Activated T-cell treated with anti-CD3 and anti-CD28 coated beads, Interleukin-2, amount 50 U/mL, for 4 hours (primary cell): Measurements from ENCODE around the gene TTC8. TPM values are rescaled to one million over a fixed set of nuclear protein-coding genes. Genes with fewer than 3 reads are reported as not detected.
"Not testable (repeated sequence)": the region's sequence is repeated elsewhere in the genome, so short reads cannot be mapped to it uniquely, and the experiment has no call there.

Source experiments
- ATAC-seq, 2 donors: fragments of 200-7000 bp; cut with Tn5 transposase; one replicate each; pipeline ENCODE4 v1.10.0; 2021
- DNase-seq: peaks from one replicate; pipeline ENCODE4 v3.0.0-alpha.2; 2020
- H3K27me3 Mint-ChIP-seq: one replicate; pipeline ENCODE4 v1.8.0; 2021; ENCODE audit warnings: low read depth, mixed read lengths
- H3K36me3 Mint-ChIP-seq: one replicate; pipeline ENCODE4 v1.8.0; 2022; ENCODE audit warnings: mixed read lengths; ENCODE audit not compliant: insufficient read depth
- H3K4me1 Mint-ChIP-seq: one replicate; pipeline ENCODE4 v1.8.0; 2021; ENCODE audit warnings: low read depth, mixed read lengths
- H3K4me3 Mint-ChIP-seq: one replicate; pipeline ENCODE4 v1.8.0; 2021; ENCODE audit warnings: mild to moderate bottlenecking, moderate library complexity, mixed read lengths
- H3K9me3 Mint-ChIP-seq: one replicate; pipeline ENCODE4 v1.8.0; 2021; ENCODE audit warnings: mixed read lengths
- total RNA-seq, 3 donors: library from RNA; stranded (reverse); gene quantifications; one replicate each; pipeline ENCODE4 v1.2.1, GENCODE V29; 2021

The TTC8 gene
- 1 to 10 TPM; 3.8 to 5.2 (median 4.0) TPM for total RNA-seq

DNA sequence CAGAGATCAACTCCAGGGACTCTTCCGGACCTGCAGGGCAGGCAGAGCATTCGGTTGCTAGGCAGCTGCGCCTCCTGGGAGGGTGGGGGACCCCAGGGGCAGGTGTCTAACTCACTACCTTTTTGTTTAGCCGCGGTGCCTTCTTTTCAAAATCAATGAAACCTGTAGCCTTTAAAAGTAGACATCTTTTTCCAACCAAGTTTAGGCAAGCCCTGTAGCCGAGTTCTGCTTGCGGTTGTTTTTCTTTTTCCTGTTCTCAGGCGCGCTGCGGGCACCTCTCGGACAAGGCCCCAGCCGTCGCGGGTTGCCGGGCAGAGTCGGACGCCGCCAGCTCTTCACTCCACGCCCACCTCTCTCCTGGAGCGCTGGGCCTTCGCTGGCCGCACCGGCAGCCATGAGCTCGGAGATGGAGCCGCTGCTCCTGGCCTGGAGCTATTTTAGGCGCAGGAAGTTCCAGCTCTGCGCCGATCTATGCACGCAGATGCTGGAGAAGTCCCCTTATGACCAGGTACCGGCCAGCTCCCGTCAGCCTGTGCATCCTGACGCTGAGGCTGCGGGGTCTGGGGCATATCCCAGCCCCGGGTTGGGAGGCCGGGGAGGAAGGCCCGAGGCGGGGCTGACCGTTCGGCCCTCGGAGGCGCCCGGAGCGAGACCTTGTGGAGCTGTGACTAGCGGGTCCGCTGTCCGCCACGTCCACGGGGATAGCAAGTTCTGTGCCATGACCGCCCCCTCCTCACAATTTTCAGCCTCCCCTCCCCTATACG lies at the start of gene TTC8:
TTC8 (plus strand) TSS at position 338 of the 764 bp plus-strand sequence; CDS start at position 395, 57 bp downstream.
- DNase-seq, result peak; percentile 72
- H3K36me3 Mint-ChIP-seq, result no peaks in the 10 kb centered on the region
- no peaks in the 10 kb centered on the region for H3K9me3 Mint-ChIP-seq
- peaks cover 10% of the 10 kb centered on the region for H3K4me1 Mint-ChIP-seq
- H3K27me3 Mint-ChIP-seq, result peaks cover under 1% of the 10 kb centered on the region
- peak; percentile 97 to 98 for ATAC-seq
- H3K4me3 Mint-ChIP-seq, result peak within 1 kb of the TSS; percentile 84

DNA sequence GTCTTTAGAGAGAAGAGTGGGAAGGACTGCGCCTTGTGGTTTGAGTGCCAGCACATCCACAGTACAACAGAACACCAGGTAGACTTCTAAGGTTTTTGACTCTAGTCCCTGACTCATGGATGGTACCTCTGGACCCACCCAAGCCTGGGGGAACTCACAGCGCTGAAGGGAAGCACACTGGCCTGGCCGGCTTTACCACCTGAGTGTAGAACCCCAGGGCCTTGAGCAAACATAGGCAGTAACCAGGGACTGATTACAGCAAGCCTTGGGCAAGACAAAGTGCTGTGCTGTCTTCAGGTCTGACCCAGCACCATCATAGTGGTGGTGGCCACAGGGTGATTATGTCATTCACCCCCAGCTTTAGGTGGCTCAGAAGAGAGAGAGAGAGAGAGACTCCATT lies 48.9 kb upstream of the TTC8 start:
- ATAC-seq, result no peak
- no peak overlapping the region for H3K4me3 Mint-ChIP-seq
- no peak for DNase-seq
- peaks cover 8% of the 10 kb centered on the region for H3K36me3 Mint-ChIP-seq
- H3K9me3 Mint-ChIP-seq, result no peaks in the 10 kb centered on the region
- no peaks in the 10 kb centered on the region for H3K4me1 Mint-ChIP-seq
- H3K27me3 Mint-ChIP-seq, result no peaks in the 10 kb centered on the region

DNA sequence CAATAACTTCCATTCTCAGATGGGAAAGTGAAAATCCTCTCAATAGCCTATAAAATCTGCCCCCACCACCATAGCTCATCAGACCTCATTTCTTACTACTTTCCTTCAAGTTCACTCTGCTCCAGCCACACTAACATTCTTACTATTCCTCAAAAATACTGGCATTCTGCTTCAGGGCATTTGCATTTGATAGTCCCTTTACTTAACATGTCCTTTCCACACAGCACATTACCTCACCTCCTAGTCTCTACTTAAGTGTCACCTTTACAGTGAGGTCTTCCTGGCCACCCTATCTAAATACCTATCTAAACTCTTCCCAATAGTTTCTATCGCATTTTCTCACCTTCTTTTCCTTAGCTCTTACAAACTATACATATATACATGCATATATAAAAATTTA lies 38.5 kb upstream of the TTC8 start:
- DNase-seq (no peak), ATAC-seq (no peak)
- H3K4me3 Mint-ChIP-seq, result no peak overlapping the region
- peaks cover 11% of the 10 kb centered on the region for H3K4me1 Mint-ChIP-seq
- no peaks in the 10 kb centered on the region for H3K27me3 Mint-ChIP-seq
- peaks cover 18% of the 10 kb centered on the region for H3K9me3 Mint-ChIP-seq
- peaks cover 15% of the 10 kb centered on the region for H3K36me3 Mint-ChIP-seq

DNA sequence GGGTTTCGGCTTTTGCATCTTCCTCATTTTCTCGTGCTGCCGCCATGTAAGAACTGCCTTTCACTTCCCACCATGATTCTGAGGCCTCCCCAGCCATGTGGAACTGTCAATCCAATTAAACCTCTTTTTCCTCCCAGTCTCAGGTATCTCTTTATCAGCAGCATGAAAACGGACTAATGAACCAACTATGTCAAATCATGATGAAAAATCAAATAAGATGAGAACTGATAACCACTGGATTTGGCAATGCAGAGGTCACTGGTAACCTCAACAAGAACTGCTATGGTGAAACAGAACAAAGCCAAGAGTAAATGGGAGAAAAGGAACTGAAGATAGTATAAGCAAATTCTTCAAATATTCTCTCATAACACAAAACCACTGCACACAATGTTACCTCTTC lies 37.7 kb upstream of the TTC8 start:
- Mint-ChIP-seq H3K27me3 (no peaks in the 10 kb centered on the region), H3K4me1 (peaks cover 18% of the 10 kb centered on the region), H3K36me3 (peaks cover 14% of the 10 kb centered on the region), H3K4me3 (no peak overlapping the region), H3K9me3 (peaks cover 16% of the 10 kb centered on the region)
- DNase-seq (no peak), ATAC-seq (no peak)

DNA sequence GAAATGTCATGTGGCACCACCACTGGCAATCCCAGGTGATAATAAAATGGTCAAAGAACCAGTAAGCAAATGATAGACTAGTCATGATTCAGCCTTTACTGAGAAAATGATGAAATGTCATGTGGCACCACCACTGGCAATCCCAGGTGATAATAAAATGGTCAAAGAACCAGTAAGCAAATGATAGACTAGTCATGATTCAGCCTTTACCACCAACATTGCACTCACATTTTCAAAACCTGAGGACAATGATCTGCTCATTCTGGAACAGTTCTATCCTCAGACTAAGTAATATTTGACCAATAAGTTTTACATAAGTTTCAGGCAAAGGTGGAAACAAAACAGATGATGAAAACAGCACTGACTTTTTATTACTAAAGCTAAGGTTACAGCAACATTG lies 34.9 kb upstream of the TTC8 start:
- H3K9me3 Mint-ChIP-seq, H3K4me3 Mint-ChIP-seq, H3K27me3 Mint-ChIP-seq, DNase-seq, H3K36me3 Mint-ChIP-seq: not testable (repeated sequence)
- peak; percentile 5 to 13 for ATAC-seq
- peaks cover 28% of the 10 kb centered on the region for H3K4me1 Mint-ChIP-seq

DNA sequence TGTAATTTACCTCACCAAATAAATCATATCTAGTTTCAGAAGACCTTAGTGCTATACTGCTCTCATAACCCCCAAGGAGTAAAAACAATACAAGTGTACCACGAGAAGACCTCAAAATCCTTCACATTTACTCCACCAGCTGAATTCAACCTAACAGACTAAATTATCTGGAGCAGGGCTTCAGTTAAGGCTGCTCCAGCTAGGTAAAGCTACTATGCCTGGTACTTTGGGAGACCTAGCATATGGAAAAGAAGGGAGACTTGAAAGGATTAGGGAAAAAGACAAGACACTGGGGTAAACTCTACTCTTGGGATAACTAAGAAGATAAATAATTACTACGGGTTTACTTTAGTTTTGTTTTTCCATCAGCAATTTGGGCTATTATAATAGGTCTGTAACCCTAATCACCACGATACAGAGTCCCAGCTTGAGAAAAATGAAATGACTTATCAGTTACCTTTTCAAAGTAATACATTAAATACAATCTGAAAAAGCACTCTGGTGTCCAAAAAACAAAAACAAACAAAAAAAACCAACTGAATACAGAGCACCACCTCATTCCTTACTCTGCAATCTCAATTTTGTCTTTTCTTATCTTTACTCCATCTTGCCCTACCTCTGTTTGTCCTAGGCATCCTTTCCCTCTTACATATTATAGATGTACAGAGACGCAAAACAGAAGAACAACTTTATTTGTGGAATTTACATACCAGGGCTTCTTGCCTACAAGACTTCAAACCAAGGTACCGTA lies 33.8 kb upstream of the TTC8 start:
- H3K4me1 Mint-ChIP-seq, result peaks cover 28% of the 10 kb centered on the region
- ATAC-seq (no peak), DNase-seq (no peak)
- H3K36me3 Mint-ChIP-seq, result peaks cover 2% of the 10 kb centered on the region
- no peaks in the 10 kb centered on the region for H3K27me3 Mint-ChIP-seq
- H3K9me3 Mint-ChIP-seq, result no peaks in the 10 kb centered on the region
- H3K4me3 Mint-ChIP-seq, result peak overlapping the region; percentile 88

DNA sequence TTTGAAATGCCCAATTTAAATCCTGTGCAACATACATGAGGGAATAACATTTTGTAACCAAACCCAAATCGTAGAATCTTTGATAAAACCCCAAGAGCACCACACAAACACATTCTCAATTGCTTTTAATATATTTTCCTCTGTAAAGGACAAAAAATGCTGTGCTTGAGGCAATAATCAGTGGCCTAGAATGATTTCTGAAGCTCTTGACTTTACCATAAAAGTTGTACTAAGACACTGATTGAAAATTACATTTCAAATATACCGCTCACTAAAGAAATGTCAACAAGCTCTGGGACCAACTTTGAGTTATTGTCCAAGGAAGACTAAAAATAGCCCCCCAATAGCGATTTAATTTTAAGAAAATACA lies 33.2 kb upstream of the TTC8 start:
- Mint-ChIP-seq H3K4me3 (peak overlapping the region; percentile 88), H3K27me3 (no peaks in the 10 kb centered on the region)

DNA sequence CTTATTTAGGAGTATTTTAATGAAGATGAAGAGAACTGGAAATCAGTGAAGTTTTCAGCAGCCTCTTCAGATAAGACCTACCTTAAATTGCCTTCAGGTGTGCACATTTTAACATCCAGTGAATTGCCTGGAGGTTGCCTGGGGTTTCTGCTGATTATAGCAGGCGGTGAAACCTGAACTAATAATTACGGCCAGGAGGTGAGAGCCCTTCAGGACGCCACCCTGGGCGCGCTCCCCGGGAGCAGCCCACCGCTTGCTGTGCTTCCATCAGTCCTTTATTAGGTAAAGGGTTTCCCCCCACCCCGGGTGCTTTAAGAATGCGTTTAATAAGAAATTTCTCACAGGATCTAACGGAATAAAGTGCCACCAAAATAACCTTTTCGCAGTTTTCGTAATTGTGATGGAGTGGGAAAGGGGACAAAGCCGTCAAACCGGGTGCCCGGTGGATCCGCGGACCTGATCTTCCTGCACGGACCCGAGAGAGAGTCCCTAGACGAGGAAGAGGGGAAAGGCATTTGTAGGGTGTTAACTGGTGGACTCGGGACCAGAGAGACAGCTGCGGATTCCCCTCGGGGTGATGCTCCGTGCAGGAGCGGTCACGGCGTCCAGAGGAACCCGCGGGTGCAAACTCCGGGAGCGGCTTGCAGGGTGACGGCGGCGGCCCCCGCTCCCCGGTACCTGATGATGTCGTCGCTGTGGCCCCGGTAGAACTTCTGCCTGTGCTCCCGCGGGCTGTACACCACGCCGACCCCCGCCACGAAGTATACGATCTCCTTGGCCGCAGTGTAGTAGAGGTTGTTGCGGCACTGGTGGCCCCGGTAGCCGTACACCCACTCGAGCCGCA lies 32.6 kb upstream of the TTC8 start:
- ATAC-seq, result no peak
- no peaks in the 10 kb centered on the region for H3K9me3 Mint-ChIP-seq
- no peaks in the 10 kb centered on the region for H3K27me3 Mint-ChIP-seq
- no peaks in the 10 kb centered on the region for H3K36me3 Mint-ChIP-seq
- H3K4me3 Mint-ChIP-seq, result peak overlapping the region; percentile 88
- DNase-seq, result peak; percentile 13
- H3K4me1 Mint-ChIP-seq, result peaks cover 28% of the 10 kb centered on the region

More for the DNA sequence above, 33.2 kb upstream of the TTC8 start:
- Mint-ChIP-seq H3K4me1 (peaks cover 28% of the 10 kb centered on the region), H3K9me3 (no peaks in the 10 kb centered on the region), H3K36me3 (no peaks in the 10 kb centered on the region)
- DNase-seq (no peak), ATAC-seq (no peak)

DNA sequence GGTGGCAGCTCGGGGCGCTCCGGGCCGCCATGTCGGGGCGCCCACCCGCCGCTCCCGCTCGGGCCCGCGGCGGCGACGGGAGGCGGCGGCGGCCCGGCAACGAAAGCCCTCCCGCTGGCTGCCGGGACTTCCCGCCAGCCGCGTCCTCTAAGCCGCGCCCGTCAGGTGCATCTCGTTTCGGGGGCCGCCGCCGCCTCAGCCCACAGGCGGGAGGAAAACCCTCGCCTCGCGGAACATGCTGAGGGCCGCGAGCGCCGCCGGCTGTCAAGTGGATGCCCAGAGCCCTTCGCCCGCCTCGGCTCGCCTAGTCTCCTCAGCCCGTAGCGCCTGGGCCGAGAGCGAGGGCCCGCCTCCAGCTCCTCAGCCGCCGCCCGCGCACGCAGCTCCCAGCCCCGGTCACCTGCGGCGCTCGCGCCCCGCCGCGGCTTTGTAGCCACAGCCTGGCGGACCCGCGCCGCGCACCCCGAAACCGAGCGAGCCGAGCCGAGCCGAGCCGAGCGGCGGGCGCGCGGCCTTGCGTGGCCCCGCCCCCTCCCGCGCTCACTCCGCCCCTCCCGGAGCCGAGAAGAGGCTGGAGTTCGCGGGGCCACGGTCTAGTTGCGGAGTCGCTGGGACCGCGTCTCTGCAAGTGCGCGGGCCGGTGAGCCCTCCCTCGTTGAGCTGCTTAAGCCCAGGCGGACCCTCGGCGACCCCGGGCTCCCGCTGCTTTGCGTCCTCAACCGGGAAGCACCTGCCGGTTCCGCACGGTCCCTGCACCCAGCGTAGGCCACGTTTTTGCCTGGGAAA lies 31.8 kb upstream of the TTC8 start, which contains the start of gene EML5:
EML5 (minus strand) TSS at position 481 of the 786 bp plus-strand sequence; CDS start at position 31, 450 bp downstream.
- DNase-seq (peak; percentile 76), ATAC-seq (peak; percentile 83 to 89)
- peaks cover 28% of the 10 kb centered on the region for H3K4me1 Mint-ChIP-seq
- H3K4me3 Mint-ChIP-seq, result peak within 1 kb of the TSS; percentile 88
- no peaks in the 10 kb centered on the region for H3K36me3 Mint-ChIP-seq
- H3K27me3 Mint-ChIP-seq, result peaks cover 3% of the 10 kb centered on the region
- H3K9me3 Mint-ChIP-seq, result no peaks in the 10 kb centered on the region

DNA sequence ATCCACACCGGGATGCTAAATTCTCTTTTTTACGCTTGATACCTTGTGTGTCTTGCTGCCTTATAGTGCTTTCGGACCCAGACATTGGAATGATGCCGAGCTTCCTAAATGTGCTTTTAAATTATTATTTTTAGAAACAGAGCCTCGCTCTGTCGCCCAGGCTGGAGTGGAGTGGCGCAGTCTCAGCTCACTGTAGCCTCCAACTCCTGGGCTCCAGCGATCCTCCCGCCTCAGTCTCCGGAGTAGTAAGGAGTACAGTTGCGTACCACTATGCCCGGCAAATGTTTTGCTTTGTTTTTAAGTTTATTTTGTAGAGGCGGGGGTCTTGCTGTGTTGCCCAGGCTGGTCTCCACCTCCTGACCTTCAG lies 31.2 kb upstream of the TTC8 start:
- Mint-ChIP-seq H3K27me3 (peaks cover 3% of the 10 kb centered on the region), H3K36me3 (no peaks in the 10 kb centered on the region), H3K4me3 (peak overlapping the region; percentile 82), H3K9me3 (no peaks in the 10 kb centered on the region), H3K4me1 (peaks cover 28% of the 10 kb centered on the region)
- DNase-seq, result no peak
- no peak for ATAC-seq

DNA sequence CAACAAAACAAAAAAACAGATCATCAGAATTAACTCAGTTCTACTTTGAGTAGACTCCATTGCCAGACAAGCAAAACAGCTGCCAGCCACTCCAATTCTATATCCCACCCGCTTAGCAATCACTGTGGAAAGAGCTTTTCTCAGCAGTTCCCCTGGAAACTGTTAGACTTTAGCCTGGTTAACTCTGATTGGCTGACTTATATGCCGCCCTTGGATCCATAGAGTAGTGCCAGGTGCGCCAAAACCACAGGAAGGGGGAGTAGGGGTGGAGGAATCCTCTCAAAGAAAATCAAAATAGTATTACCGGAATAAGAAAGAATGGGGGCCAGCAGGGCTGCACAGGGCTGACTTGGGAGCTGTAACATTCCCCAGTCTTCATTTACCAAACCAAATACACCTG lies 26.3 kb upstream of the TTC8 start:
- no peak overlapping the region for H3K4me3 Mint-ChIP-seq
- no peaks in the 10 kb centered on the region for H3K9me3 Mint-ChIP-seq
- no peaks in the 10 kb centered on the region for H3K36me3 Mint-ChIP-seq
- ATAC-seq (no peak), DNase-seq (no peak)
- H3K27me3 Mint-ChIP-seq, result peaks cover 24% of the 10 kb centered on the region
- peaks cover 4% of the 10 kb centered on the region for H3K4me1 Mint-ChIP-seq

DNA sequence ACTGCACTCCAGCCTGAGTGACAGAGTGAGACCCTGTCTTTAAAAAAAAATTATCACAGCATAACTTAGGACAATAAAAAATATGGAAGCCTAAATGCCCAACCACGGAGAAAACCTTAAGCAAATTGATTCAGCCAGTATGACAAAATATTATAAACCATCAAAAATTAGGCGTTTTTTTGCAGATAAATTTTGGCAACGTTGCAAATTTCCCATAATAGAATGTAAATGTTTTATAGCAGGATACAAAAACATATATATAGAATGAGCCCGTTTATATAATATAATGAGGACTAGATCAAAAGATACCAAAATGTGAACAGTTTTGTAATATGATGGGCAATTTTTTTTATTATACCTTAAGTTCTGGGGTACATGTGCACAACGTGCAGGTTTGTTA lies 24.9 kb upstream of the TTC8 start:
- ATAC-seq, result no peak
- Mint-ChIP-seq H3K4me3 (no peak overlapping the region), H3K36me3 (no peaks in the 10 kb centered on the region), H3K27me3 (peaks cover 31% of the 10 kb centered on the region), H3K9me3 (no peaks in the 10 kb centered on the region), H3K4me1 (no peaks in the 10 kb centered on the region)
- DNase-seq, result no peak

DNA sequence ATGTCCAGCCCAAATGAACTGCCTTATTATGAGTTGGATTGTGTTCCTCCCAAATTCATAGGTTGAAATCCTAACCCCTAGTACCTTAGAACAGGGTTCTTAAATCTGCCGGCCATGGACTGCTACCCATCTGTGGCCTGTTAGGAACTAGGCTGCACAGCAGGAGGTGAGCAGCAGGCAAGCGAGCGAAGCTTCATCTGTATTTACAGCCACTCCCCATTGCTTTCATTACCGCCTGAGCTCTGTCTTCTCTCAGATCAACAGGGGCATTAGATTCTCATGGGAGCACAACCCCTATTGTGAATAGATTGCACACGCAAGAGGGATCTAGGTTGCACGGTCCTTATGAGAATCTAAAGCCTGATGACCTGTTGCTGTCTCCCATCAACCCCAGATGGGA lies 21.9 kb upstream of the TTC8 start:
- DNase-seq (no peak), ATAC-seq (no peak)
- Mint-ChIP-seq H3K36me3 (no peaks in the 10 kb centered on the region), H3K27me3 (peaks cover 40% of the 10 kb centered on the region), H3K4me3 (no peak overlapping the region), H3K9me3 (no peaks in the 10 kb centered on the region), H3K4me1 (no peaks in the 10 kb centered on the region)

DNA sequence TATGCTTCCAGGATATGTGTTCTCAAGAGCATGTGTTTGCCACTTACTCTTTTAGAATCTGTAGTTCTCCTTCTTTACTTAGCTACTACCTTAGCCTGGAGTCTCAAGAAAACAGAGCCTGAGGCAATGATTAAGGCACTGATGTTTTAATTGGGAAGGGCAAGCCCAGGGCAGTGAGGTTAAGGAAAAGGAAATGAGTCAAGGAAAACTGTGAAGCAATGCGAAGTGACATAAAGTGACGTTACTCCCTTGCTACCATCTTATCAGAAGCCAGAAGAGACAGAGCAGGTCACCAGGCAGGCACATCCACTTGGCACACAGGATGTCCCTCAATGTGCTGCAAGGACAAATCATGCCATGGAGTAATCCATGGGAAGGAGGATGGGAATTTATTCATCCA lies 20.4 kb upstream of the TTC8 start:
- H3K4me1 Mint-ChIP-seq, result no peaks in the 10 kb centered on the region
- peaks cover 38% of the 10 kb centered on the region for H3K27me3 Mint-ChIP-seq
- H3K36me3 Mint-ChIP-seq, result peaks cover 2% of the 10 kb centered on the region
- ATAC-seq, result no peak
- peaks cover 4% of the 10 kb centered on the region for H3K9me3 Mint-ChIP-seq
- DNase-seq, result no peak
- H3K4me3 Mint-ChIP-seq, result no peak overlapping the region
